WI38 (cell line): ENCODE measurements around the gene TRPT1.
A peak's percentile ranks its signal among the peaks of the same experiment; 100 is the strongest.

Source experiments
- H3K4me3 ChIP-seq: 2 replicates; pipeline ENCODE4 v1.5.1; 2011; ENCODE audit warnings: low read depth, mild to moderate bottlenecking, control low read depth, low read length
- CTCF ChIP-seq: IDR thresholded peaks from 2 replicates; pipeline ENCODE4 v1.5.1; 2012; ENCODE audit warnings: low read depth, mild to moderate bottlenecking, control low read depth, low read length

Gene TRPT1

GRCh38 chr11:64209563-64209843 lies 16.5 kb downstream of the TRPT1 start:
- no peak for TF ChIP-seq CTCF
- no peak overlapping the region for H3K4me3 ChIP-seq

- H3K4me3 ChIP-seq = no peak overlapping the region
- TF ChIP-seq CTCF = no peak
These were observed 17.0 kb downstream of the TRPT1 start for GRCh38 chr11:64208796-64209562.

GRCh38 chr11:64208086-64208795 lies 17.7 kb downstream of the TRPT1 start:
- H3K4me3 ChIP-seq = no peak overlapping the region
- TF ChIP-seq CTCF = no peak

GRCh38 chr11:64207256-64208085 lies 18.5 kb downstream of the TRPT1 start:
- no peak for TF ChIP-seq CTCF
- H3K4me3 ChIP-seq = no peak overlapping the region

- no peak within 1 kb of the TSS for H3K4me3 ChIP-seq
These were observed 19.3 kb downstream of the TRPT1 start, which contains the start of gene FERMT3 for GRCh38 chr11:64206457-64207255. FERMT3 (plus strand) TSS chr11:64206721; CDS start chr11:64207365, 644 bp downstream.

GRCh38 chr11:64204464-64204989 lies 21.5 kb downstream of the TRPT1 start:
- H3K4me3 ChIP-seq = no peak overlapping the region
- peak; percentile 62 for TF ChIP-seq CTCF

More at GRCh38 chr11:64206457-64207255, 19.3 kb downstream of the TRPT1 start, which contains the start of gene FERMT3:
- TF ChIP-seq CTCF = no peak
